ENCODE data around the gene SLC13A4. TPM values are rescaled to one million over a fixed set of nuclear protein-coding genes. Genes with fewer than 3 reads are reported as not detected.
"Not testable (repeated sequence)": the region's sequence is repeated elsewhere in the genome, so short reads cannot be mapped to it uniquely, and the experiment has no call there.

The SLC13A4 gene
- polyA plus RNA-seq, 1 donor (not counting 4 experiments of a cell fraction or from before 2014, with no cell fraction given): 0.12 TPM

DNA sequence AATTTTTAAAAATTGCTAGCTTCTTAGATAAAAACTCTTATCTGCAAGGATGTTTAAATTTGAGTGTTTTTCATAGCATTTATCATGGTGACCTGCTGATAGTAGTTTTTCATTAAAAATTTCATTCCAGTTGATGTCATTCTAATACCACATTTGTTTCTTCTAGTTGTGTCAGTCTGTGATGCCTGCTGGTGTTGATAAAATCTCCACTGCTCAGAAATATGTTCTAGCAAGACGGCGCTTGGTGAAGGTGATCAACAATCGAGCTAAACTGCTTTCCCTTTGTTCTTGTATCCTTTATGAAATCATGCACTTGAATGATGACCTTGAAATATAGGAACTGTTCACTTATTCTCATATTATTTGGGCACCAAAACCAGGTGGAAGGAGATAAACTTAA, 83.3 kb downstream of the SLC13A4 start:
- Histone ChIP-seq H4K20me1 (ENCODE audit: control insufficient read depth, extremely low read depth, insufficient read depth, low read length) (no peaks in the 10 kb centered on the region), H3K4me3 (ENCODE audit: control insufficient read depth in 2 of 3, extremely low read depth in 1 of 3, insufficient read depth in 2 of 3, low read depth in 1 of 3, low read length in 3 of 3) (no peak overlapping the region), H3K4me1 (ENCODE audit: control insufficient read depth, extremely low read depth, insufficient read depth, low read length) (no peaks in the 10 kb centered on the region), H3K27me3 (ENCODE audit: control insufficient read depth, extremely low read depth, insufficient read depth, low read length) (no peaks in the 10 kb centered on the region), H3K27ac (ENCODE audit: control insufficient read depth, insufficient read depth, low read length) (no peak overlapping the region), H2AFZ (ENCODE audit: control insufficient read depth, low read length) (no peak overlapping the region), H3K9ac (ENCODE audit: control insufficient read depth, extremely low read depth, insufficient read depth, low read length) (no peak overlapping the region), H3K9me3 (ENCODE audit: control insufficient read depth, low read depth, low read length) (no peaks in the 10 kb centered on the region), H3K36me3 (ENCODE audit: control insufficient read depth in 2 of 2, extremely low read depth in 1 of 2, insufficient read depth in 2 of 2, low read length in 2 of 2) (peaks cover 14 to 29% of the 10 kb centered on the region in 2 experiments), H3K79me2 (ENCODE audit: control insufficient read depth, insufficient read depth, low read length) (no peaks in the 10 kb centered on the region), H3K9me1 (ENCODE audit: control insufficient read depth, extremely low read depth, insufficient read depth, low read length) (no peaks in the 10 kb centered on the region), H3K4me2 (ENCODE audit: control insufficient read depth, extremely low read depth, insufficient read depth, low read depth, low read length) (no peak overlapping the region)
- DNase-seq (ENCODE audit: low read depth, low spot score): no peak
- FAIRE-seq: no peak
- dilution Hi-C loops (cut with MboI; ENCODE audit: extremely low pct_ligation_motif_present, low sequenced_read_pairs): no loop called here
- TF ChIP-seq, protein P1, sequence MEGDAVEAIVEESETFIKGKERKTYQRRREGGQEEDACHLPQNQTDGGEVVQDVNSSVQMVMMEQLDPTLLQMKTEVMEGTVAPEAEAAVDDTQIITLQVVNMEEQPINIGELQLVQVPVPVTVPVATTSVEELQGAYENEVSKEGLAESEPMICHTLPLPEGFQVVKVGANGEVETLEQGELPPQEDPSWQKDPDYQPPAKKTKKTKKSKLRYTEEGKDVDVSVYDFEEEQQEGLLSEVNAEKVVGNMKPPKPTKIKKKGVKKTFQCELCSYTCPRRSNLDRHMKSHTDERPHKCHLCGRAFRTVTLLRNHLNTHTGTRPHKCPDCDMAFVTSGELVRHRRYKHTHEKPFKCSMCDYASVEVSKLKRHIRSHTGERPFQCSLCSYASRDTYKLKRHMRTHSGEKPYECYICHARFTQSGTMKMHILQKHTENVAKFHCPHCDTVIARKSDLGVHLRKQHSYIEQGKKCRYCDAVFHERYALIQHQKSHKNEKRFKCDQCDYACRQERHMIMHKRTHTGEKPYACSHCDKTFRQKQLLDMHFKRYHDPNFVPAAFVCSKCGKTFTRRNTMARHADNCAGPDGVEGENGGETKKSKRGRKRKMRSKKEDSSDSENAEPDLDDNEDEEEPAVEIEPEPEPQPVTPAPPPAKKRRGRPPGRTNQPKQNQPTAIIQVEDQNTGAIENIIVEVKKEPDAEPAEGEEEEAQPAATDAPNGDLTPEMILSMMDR (optimal IDR thresholded peaks at IDR 0.05 in 1 of 3, IDR thresholded peaks at IDR 0.05 in 1 of 3, conservative IDR thresholded peaks at IDR 0.05 in 1 of 3; ENCODE audit: extremely low read depth in 1 of 3, insufficient read depth in 2 of 3, low read length in 3 of 3): no peak
- no peak for TF ChIP-seq EZH2 (IDR thresholded peaks at IDR 0.05; ENCODE audit: low read length)

DNA sequence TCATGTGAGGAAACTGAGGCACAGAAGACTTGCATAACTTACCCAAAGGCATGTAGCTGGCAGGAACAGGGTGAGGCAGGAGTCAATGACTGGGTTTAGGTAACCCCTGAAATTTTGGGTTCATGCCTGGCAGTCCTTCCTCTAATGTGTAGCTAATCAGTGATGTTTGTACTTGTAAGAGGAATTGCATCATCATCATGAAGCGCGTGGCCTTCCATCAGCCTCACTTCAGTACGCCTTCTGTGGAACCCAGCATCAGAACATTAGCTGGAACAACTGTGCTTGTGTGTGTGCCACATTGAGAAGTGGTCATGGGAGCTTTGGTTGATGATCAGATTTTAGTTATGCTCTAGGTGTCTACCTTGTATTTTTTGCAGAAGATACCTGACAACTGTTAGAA, 83.8 kb downstream of the SLC13A4 start:
- Histone ChIP-seq H3K36me3 (ENCODE audit: control insufficient read depth in 2 of 2, extremely low read depth in 1 of 2, insufficient read depth in 2 of 2, low read length in 2 of 2) (peaks cover 14 to 29% of the 10 kb centered on the region in 2 experiments), H3K9me3 (ENCODE audit: control insufficient read depth, low read depth, low read length) (no peaks in the 10 kb centered on the region), H3K27ac (ENCODE audit: control insufficient read depth, insufficient read depth, low read length) (peak overlapping the region; percentile 13), H3K4me1 (ENCODE audit: control insufficient read depth, extremely low read depth, insufficient read depth, low read length) (no peaks in the 10 kb centered on the region), H3K9ac (ENCODE audit: control insufficient read depth, extremely low read depth, insufficient read depth, low read length) (no peak overlapping the region), H3K4me2 (ENCODE audit: control insufficient read depth, extremely low read depth, insufficient read depth, low read depth, low read length) (no peak overlapping the region), H3K4me3 (ENCODE audit: control insufficient read depth in 2 of 3, extremely low read depth in 1 of 3, insufficient read depth in 2 of 3, low read depth in 1 of 3, low read length in 3 of 3) (no peak overlapping the region), H4K20me1 (ENCODE audit: control insufficient read depth, extremely low read depth, insufficient read depth, low read length) (no peaks in the 10 kb centered on the region), H3K9me1 (ENCODE audit: control insufficient read depth, extremely low read depth, insufficient read depth, low read length) (no peaks in the 10 kb centered on the region), H3K27me3 (ENCODE audit: control insufficient read depth, extremely low read depth, insufficient read depth, low read length) (no peaks in the 10 kb centered on the region), H2AFZ (ENCODE audit: control insufficient read depth, low read length) (no peak overlapping the region), H3K79me2 (ENCODE audit: control insufficient read depth, insufficient read depth, low read length) (no peaks in the 10 kb centered on the region)
- dilution Hi-C loops (cut with MboI; ENCODE audit: extremely low pct_ligation_motif_present, low sequenced_read_pairs): no loop called here
- FAIRE-seq (no peak), DNase-seq (ENCODE audit: low read depth, low spot score) (no peak)
- TF ChIP-seq, protein P1 (optimal IDR thresholded peaks at IDR 0.05 in 1 of 3, IDR thresholded peaks at IDR 0.05 in 1 of 3, conservative IDR thresholded peaks at IDR 0.05 in 1 of 3; ENCODE audit: extremely low read depth in 1 of 3, insufficient read depth in 2 of 3, low read length in 3 of 3): no peak
- TF ChIP-seq EZH2 (IDR thresholded peaks at IDR 0.05; ENCODE audit: low read length): no peak

DNA sequence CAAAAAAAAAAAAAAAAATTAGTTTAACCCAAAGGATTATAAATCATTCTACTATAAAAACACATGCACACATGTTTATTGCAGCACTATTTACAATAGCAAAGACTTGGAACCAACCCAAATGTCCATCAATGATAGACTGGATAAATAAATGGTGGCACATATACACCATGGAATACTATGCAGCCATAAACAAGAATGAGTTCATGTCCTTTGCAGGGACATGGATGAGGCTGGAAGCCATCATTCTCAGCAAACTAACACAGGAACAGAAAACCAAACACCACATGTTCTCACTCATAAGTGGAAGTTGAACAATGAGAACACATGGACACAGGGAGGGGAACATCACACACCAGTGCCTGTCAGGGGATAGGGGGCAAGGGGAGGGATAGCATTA, 88.3 kb downstream of the SLC13A4 start:
- not testable (repeated sequence) for DNase-seq (ENCODE audit: low read depth, low spot score)

More for the DNA sequence above, 88.3 kb downstream of the SLC13A4 start:
- H2AFZ ChIP-seq (ENCODE audit: control insufficient read depth, low read length); dilution Hi-C loops (cut with MboI; ENCODE audit: extremely low pct_ligation_motif_present, low sequenced_read_pairs); H3K4me2 ChIP-seq (ENCODE audit: control insufficient read depth, extremely low read depth, insufficient read depth, low read depth, low read length); H3K27me3 ChIP-seq (ENCODE audit: control insufficient read depth, extremely low read depth, insufficient read depth, low read length); H3K79me2 ChIP-seq (ENCODE audit: control insufficient read depth, insufficient read depth, low read length); H3K27ac ChIP-seq (ENCODE audit: control insufficient read depth, insufficient read depth, low read length); H3K9ac ChIP-seq (ENCODE audit: control insufficient read depth, extremely low read depth, insufficient read depth, low read length); H3K9me1 ChIP-seq (ENCODE audit: control insufficient read depth, extremely low read depth, insufficient read depth, low read length); H4K20me1 ChIP-seq (ENCODE audit: control insufficient read depth, extremely low read depth, insufficient read depth, low read length); FAIRE-seq; H3K4me3 ChIP-seq (ENCODE audit: control insufficient read depth in 2 of 3, extremely low read depth in 1 of 3, insufficient read depth in 2 of 3, low read depth in 1 of 3, low read length in 3 of 3); H3K9me3 ChIP-seq (ENCODE audit: control insufficient read depth, low read depth, low read length); H3K4me1 ChIP-seq (ENCODE audit: control insufficient read depth, extremely low read depth, insufficient read depth, low read length): not testable (repeated sequence)
- peaks cover 9 to 24% of the 10 kb centered on the region in 2 experiments for H3K36me3 ChIP-seq (ENCODE audit: control insufficient read depth in 2 of 2, extremely low read depth in 1 of 2, insufficient read depth in 2 of 2, low read length in 2 of 2)

Data from keratinocyte (primary cell).